ENCODE measurements around the gene FGD1.
A peak's percentile ranks its signal among the peaks of the same experiment; 100 is the strongest.
"Not testable (repeated sequence)": the region's sequence is repeated elsewhere in the genome, so short reads cannot be mapped to it uniquely, and the experiment has no call there.

The FGD1 gene

DNA sequence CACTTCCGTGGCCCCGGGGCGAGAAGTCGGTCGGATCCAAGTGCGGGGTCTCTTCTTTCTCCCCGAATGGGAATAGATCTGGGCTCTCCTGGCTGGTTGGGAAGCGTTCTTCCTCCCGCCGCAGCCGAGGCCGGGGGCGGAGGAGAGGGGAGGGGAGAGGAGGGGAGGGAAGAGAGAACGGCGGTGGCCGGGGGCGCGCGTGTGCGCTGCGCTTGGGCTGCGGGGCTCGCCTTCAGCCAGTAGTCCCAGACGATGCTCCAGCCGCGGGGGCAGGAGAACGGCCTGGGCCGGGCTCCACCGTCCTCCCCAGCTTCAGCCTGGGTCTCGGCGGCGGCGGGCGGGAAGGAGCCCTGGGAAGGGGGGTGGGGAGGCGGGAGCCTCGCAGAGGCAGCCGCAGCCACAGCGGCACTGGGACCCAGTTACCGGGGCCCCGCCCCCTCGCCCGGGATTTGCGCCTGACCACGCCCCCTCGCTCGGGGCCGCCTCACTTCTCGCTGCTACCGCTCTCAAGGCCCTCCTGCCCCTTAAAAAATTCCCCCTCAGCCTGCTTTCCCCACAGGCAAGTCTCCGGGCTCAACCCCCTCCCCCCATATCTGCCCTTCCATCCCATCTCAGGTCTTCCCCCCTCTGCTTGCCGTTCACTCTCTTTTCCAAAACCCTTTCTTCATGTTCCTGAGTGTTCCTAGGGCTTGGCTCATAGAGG, at the start of gene FGD1:
FGD1 (minus strand) TSS at position 421 of the 703 bp plus-strand sequence. CDS start 802 bp downstream, outside the sequence.
- POLR2A ChIA-PET (ENCODE audit: low non-redundant PET), result no interaction called here
- H3K27ac ChIP-seq, result peak within 1 kb of the TSS; percentile 77
- CTCF ChIA-PET, result no interaction called here
- DNase-seq (ENCODE audit: low spot score), result peak; percentile 73
- TF ChIP-seq, protein P1, sequence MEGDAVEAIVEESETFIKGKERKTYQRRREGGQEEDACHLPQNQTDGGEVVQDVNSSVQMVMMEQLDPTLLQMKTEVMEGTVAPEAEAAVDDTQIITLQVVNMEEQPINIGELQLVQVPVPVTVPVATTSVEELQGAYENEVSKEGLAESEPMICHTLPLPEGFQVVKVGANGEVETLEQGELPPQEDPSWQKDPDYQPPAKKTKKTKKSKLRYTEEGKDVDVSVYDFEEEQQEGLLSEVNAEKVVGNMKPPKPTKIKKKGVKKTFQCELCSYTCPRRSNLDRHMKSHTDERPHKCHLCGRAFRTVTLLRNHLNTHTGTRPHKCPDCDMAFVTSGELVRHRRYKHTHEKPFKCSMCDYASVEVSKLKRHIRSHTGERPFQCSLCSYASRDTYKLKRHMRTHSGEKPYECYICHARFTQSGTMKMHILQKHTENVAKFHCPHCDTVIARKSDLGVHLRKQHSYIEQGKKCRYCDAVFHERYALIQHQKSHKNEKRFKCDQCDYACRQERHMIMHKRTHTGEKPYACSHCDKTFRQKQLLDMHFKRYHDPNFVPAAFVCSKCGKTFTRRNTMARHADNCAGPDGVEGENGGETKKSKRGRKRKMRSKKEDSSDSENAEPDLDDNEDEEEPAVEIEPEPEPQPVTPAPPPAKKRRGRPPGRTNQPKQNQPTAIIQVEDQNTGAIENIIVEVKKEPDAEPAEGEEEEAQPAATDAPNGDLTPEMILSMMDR (conservative IDR thresholded peaks at IDR 0.05; ENCODE audit: low read depth), result no peak

DNA sequence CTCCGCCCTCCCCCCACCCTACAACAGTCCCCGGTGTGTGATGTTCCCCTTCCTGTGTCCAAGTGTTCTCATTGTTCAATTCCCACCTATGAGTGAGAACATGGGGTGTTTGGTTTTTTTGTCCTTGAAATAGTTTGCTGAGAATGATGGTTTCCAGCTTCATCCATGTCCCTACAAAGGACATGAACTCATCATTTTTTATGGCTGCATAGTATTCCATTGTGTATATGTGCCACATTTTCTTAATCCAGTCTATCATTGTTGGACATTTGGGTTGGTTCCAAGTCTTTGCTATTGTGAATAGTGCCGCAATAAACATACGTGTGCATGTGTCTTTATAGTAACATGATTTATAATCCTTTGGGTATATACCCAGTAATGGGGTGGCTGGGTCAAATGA, 46.2 kb upstream of the FGD1 start:
- POLR2A ChIA-PET (ENCODE audit: low non-redundant PET); CTCF ChIA-PET; H3K27ac ChIP-seq; DNase-seq (ENCODE audit: low spot score): not testable (repeated sequence)

DNA sequence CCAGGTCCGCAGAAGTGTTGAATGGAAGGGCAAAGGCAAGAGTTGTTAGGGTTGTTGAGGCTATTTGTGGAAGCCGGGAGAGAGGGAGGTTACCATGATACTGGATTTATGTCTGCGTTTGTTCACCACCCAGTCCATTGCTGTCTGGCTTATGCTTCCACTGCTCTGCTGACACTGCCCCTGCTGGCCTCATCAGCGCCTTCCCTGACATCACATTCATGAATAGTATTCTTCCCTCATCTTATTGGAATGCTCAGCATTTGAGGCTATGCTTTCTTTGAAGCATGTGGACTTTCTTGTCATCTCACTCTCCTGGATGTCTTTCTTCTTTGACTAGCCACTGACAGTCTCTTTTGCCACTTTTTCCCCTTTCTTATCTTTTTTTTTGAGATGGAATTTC, 44.3 kb upstream of the FGD1 start:
- ChIA-PET POLR2A (ENCODE audit: low non-redundant PET) (no interaction called here), CTCF (no interaction called here)
- TF ChIP-seq, protein P1 (conservative IDR thresholded peaks at IDR 0.05; ENCODE audit: low read depth), result no peak
- no peak for DNase-seq (ENCODE audit: low spot score)
- H3K27ac ChIP-seq, result no peak overlapping the region

DNA sequence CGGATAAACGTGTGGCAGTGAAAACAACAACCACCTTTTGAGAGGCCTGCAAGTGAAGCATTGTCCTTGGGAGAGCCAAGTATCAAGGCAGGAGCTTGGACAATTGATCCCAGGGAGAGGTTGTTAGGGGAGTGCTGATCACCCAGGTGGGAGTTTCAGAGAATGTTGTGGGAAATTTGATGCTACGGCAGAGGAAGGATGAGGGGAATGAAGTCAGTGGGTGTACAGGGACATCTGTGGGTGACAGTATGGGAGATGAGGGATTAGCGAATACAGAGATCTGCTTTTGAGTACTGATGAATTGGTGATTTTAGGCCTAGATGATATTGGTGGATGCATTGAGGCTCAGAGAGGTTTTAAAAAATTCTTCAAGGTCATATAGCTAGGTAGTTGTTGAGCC, 38.2 kb upstream of the FGD1 start:
- POLR2A ChIA-PET (ENCODE audit: low non-redundant PET), result no interaction called here
- CTCF ChIA-PET, result interaction anchor here (0.6 kb wide), 1 partner anchor 102 kb away, joined by 3 read pairs; no protein-coding TSS in a partner anchor
- no peak for DNase-seq (ENCODE audit: low spot score)

DNA sequence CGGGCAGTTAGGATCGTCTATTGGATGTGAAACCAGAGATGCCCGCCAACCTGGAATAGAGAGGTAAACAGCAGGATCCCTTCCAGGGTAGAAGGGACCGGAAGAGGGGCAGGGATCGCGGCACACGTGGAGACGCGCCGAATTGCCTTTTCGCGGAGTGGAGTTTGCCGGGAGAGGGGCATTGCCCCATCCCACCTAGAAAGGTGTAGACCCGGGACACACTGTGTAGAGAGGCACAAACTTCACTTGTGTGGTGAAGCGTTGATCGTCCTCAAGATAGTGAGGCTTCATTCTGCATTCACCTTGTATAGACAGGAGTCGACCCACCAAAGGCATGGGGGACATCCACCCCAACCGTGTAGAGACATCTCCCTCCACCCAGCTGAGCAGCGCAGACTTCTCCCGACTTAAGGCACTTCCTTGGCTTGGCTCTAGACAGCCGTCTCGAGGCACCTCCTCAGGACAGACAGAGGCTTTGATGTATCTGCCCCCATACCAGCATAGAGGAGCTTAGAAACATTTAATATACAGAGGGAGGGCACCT, 34.4 kb upstream of the FGD1 start:
- TF ChIP-seq, protein P1 (conservative IDR thresholded peaks at IDR 0.05; ENCODE audit: low read depth), result no peak
- ChIA-PET CTCF (no interaction called here), POLR2A (ENCODE audit: low non-redundant PET) (interaction anchor here (0.5 to 0.7 kb wide), 2 partner anchors 71 to 1457 kb away, joined by 3 read pairs; no protein-coding TSS in a partner anchor)
- no peak for DNase-seq (ENCODE audit: low spot score)
- H3K27ac ChIP-seq, result peak overlapping the region; percentile 82

More for the DNA sequence above, 38.2 kb upstream of the FGD1 start:
- TF ChIP-seq, protein P1 (conservative IDR thresholded peaks at IDR 0.05; ENCODE audit: low read depth), result no peak
- H3K27ac ChIP-seq, result no peak overlapping the region

DNA sequence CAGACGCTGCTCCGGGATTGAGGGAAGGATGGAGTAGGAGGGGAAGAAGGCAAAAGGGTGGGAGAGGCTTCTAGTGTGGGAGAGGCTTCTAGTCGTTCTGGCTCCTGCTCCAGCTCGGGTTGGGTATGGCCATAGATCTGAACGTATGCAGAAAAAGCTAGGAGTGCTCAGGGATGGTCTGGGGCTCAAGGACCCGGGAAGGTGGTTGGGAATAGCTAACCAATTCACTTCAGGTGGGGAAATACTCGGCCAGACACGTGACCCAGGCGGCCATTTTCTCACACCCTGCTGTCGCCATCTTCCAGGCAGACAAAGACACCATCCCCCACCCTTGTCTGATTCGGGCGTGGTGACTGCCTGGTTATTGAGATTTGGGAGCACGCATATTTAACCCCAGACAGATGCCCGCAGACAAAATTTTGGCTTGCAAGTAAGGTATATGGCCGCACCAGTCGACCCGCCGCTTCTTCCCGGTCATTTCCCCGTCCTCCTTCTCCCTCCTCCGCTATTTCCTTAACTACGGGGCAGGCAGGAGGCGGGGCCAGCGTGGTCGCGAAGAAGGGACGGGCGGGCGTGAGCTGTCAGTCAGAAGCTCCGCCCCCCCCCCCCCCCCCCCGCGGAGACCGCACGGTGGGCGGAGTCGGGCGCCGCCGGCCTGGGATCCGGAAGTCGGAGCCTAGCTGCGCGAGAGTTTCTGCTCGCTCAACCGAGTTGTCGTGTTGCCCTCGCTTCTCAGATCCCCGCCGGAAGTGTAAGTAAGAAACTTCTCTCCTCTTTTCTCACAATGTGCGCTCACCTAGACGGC, 33.7 kb upstream of the FGD1 start, which contains the start of gene GNL3L:
GNL3L (plus strand) TSS at position 668 of the 805 bp plus-strand sequence. CDS start 2,348 bp downstream, outside the sequence.
- ChIA-PET CTCF (no interaction called here), POLR2A (ENCODE audit: low non-redundant PET) (interaction anchor here (0.5 to 0.7 kb wide), 2 partner anchors 70 to 1456 kb away, joined by 3 read pairs; no protein-coding TSS in a partner anchor)
- TF ChIP-seq, protein P1 (conservative IDR thresholded peaks at IDR 0.05; ENCODE audit: low read depth), result no peak
- H3K27ac ChIP-seq, result peak within 1 kb of the TSS; percentile 82
- peak; percentile 85 for DNase-seq (ENCODE audit: low spot score)

All from RWPE1 (cell line).